Eye (tissue), 1 donor: ENCODE results near the gene TMPRSS13.
A peak's percentile ranks its signal among the peaks of the same experiment; 100 is the strongest.
"Not testable (repeated sequence)": the region's sequence is repeated elsewhere in the genome, so short reads cannot be mapped to it uniquely, and the experiment has no call there.

Experiments
- DNase-seq: peaks from one replicate; pipeline ENCODE4 v3.0.0-alpha.2; 2015

TMPRSS13 gene

GRCh38 chr11:117950301-117950700, 21.1 kb upstream of the TMPRSS13 start:
- DNase-seq, result no peak

- peak; percentile 58 for DNase-seq
Observed at GRCh38 chr11:117949062-117949461, 19.9 kb upstream of the TMPRSS13 start.

DNA sequence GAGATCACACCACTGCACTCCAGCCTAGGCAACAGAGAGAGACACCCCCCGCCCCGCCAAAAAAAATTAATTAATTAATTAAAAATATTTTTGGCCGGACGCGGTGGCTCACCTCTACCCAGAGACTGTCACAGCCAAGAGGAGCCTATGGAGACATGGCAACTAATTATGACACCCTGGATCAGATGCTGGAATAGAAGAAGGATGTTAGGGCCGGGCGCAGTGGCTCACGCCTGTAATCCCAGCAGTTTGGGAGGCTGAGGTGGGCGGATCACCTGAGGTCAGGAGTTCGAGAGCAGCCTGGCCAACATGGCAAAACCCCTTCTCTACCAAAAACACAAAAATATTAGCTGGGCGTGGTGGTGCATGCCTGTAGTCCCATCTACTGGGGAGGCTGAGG, 19.3 kb upstream of the TMPRSS13 start:
- not testable (repeated sequence) for DNase-seq

DNA sequence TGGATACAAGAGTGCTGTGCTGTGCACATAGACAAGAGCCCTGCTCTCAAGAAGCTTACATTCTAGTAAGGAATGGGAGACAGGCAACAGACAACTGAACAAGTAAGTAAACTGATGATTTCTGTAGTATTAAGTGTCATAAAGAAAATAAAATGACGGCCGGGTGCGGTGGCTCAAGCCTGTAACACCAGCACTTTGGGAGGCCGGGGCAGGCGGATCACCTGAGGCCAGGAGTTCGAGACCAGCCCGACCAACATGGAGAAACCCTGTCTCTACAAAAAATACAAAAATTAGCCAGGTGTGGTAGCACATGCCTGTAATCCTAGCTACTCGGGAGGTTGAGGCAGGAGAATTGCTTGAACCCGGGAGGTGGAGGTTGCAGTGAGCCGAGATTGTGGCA, 18.5 kb upstream of the TMPRSS13 start:
- not testable (repeated sequence) for DNase-seq

- peak; percentile 96 for DNase-seq
Observed at GRCh38 chr11:117946842-117947526, 17.8 kb upstream of the TMPRSS13 start.

DNA sequence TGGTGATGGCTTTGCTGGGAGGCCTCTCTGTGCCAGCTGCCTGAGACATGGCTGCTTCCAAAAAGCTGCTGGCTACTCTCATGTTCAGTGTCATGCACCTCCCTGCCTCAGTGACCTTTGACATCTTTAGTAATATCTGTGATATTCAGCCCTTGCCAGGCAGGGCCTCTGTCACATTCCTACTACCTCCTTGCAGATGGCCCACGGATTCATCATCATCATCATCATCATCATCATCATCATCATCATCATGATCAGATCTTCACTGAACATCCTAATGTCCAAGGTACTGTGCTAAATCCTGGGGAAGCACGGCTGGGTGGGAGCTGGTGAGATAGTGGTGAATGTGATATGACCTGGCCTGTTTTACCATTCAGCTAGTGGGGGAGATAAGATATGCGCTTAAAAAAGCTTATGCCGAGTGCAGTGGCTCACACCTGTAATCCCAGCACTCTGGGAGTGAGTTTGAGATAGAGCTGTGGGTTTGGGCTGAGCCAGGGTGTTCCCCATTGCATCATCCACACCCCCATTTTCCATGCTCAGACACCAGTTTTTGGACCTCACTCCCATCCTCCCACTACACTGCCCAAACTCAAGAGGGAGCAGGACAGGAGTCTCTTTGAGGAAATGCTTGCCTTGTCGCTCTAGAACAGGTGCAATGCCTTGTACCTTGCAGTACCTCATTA, 17.1 kb upstream of the TMPRSS13 start:
- DNase-seq, result no peak

DNA sequence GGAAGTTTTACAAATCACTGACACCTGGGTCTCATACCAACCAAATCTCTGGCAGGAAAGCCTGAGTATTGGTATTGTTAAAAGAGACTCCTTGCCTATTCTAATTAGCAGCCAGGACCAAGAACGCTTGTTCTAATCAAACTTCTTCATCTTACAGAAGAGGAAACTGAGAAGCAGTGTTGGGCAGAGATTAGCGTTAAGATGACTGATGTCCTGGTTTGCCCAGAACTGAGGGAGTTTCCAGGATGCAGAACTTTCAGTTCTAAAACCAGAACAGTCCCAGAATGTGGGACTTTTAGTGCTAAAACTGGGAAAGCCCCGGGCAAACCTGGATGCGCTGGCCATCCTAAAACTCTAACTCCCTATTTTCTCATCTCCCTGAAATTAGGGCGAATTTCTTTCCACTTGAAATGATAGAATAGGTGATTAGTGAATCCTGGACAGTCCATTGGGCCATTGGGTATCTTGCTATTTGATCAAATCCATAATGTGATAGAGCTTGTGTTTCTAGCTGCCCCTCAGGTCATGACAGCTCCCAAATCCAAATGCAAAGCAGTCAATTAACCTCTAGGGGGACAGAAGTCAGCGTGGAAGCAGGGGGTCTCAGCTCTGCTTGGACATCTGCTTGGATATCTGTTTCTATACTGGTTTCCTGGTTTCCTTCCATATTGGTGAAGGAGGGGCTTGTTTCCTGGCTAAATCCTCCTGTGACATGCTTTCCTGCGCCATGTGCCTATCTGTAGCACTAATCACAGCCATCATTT, 16.0 kb upstream of the TMPRSS13 start:
- no peak for DNase-seq

DNA sequence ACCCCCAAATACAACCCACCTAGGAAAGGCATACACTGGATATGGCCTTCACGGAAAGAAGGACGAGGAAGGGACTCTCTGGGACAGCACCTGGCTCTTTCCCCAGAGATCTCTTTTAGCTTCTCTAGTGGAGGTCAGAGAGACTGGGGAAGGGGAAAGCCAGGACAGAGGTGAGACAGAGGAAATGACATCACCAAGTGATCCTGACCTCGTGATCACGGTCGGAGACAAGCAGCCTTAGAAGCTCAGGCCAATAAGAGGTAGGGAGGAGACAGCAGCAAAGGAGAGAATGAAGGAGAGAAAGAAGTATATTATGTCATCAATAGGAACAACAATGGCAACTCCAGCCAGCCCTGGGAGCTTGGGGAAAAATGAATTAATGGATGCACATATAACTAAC, 15.4 kb upstream of the TMPRSS13 start:
- DNase-seq, result no peak

DNA sequence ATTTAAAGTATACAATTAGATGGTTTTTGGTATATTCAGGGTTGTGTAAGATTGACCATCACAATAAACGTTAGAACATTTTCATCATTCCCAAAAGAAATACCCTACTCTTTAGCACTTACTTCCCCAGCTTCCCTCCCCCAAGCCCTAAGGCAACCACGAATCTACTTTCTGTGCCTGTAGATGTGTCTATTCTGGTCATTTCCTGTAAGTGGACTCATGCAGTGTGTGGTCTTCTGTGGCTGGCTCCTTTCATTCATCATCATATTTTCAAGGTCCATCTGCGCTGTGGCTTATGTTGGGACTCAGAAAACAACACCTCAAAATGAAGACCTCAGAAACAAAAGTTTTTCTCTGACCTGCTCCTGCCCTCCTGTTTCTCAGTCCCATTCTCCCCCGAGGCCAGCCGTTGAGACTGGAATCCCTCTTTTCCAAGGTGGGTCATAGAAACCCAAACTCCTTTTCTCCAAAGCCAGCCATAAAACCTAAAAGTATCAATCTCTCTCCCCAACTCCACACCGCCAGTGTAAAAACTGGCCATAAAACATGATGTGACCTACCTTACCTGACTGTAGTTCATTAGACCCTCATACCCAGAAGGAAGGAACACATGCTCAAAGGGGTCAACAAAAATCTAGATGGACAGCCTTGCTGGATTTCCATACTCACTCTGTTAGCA, 12.9 kb upstream of the TMPRSS13 start:
- no peak for DNase-seq

- no peak for DNase-seq
Observed at GRCh38 chr11:117941163-117941707, 12.0 kb upstream of the TMPRSS13 start.

GRCh38 chr11:117940736-117941135, 11.5 kb upstream of the TMPRSS13 start:
- no peak for DNase-seq

GRCh38 chr11:117936973-117937372, 7.8 kb upstream of the TMPRSS13 start:
- no peak for DNase-seq

GRCh38 chr11:117934526-117935307, 5.5 kb upstream of the TMPRSS13 start:
- no peak for DNase-seq

- no peak for DNase-seq
Observed at GRCh38 chr11:117933930-117934329, 4.7 kb upstream of the TMPRSS13 start.

- no peak for DNase-seq
Observed at GRCh38 chr11:117933475-117933874, 4.3 kb upstream of the TMPRSS13 start.

DNA sequence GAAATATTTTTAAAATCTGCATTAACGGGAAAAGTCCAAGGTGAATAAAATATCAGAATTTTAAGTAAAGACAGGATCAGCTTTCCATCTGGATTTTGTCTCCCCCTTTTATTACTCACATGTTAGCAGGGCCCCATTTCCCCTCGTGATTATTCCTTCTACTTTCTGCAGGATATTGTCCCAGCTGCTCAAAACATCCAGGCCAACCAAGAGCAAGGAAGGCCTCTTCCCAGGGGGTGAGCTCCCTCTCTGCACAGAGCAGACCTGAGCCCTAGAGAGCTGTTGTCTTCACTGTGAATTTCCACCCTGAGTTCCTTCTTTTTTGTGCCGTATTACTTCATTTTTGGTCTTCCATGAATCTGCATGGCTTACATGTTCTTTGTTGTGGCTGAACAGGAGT, 3.7 kb upstream of the TMPRSS13 start:
- no peak for DNase-seq

GRCh38 chr11:117932426-117932825, 3.2 kb upstream of the TMPRSS13 start:
- DNase-seq, result no peak

DNA sequence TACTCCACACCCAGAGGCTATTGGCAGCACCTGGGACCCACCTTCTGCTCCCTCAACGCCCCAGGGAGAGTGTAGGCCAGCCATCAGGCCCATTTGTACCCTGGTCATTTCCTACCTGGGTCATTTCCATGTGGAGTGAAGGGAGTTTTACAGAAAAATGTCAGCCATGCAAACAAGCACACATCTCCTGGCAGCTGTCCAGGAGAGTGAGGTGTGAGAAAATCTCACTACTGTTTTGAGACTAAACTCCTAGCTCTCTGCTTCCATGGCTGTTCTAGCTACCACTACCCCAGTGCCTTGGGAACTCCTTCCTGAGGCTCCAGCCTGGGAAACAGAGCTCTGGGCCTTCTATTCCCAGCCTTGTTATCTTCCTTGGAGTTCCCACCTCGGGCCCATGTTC, 2.8 kb upstream of the TMPRSS13 start:
- DNase-seq, result no peak

- DNase-seq, result no peak
Observed at GRCh38 chr11:117931331-117931950, 2.2 kb upstream of the TMPRSS13 start.

DNA sequence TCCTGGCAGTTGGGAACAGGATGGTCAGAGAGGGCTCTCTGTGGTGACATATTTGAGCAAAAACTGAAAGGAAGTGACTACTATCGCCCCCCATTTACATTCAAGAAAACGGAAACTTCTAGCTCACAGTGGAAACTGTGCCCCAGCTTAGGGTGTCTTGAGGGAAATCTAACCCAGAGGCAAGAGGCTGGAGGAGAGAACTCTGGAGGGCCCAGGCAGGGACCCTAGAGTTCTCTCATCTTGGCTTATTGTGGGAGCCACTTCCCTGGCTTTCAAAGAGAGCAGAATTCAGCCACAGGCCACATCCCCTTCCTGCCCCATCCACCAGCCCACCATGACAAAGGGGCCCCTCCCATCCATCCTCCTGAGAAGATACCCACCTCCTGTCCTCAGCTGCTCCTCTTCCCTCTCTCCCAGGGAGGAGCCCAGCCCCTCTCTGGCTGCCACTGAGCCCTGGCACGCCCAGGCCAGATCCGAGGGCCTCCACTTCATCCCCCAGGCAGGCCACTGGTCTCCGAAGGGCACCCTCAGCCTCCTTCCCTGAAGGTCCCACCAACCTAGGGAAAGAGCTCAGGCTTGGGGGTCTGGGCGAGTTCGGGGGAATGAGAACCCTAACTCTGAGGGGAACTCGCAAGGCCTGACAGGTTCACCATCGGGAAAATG, 1.6 kb upstream of the TMPRSS13 start:
- no peak for DNase-seq

GRCh38 chr11:117929916-117930570, 841 bp upstream of the TMPRSS13 start:
- no peak for DNase-seq
